Astrocyte of the cerebellum (primary cell): ENCODE measurements around the gene LLGL1.

Source experiments
- DNase-seq: peaks from one replicate; pipeline ENCODE4 v3.0.0-alpha.2; 2011; ENCODE audit warnings: low read depth
- H3K4me3 ChIP-seq: 2 replicates; pipeline ENCODE4 v1.5.1; 2011; ENCODE audit warnings: mild to moderate bottlenecking, low read depth, low read length, moderate library complexity
- in situ Hi-C: cut with HindIII; loops from 2 replicates; pipeline ENCODE4 v1.10.0; 2017; ENCODE audit warnings: low sequenced_read_pairs
- TF ChIP-seq, protein P1 (sequence below): IDR thresholded peaks from 2 replicates; pipeline ENCODE4 v1.5.1; 2012; ENCODE audit warnings: low read length, low read depth, moderate library complexity, mild to moderate bottlenecking; ENCODE audit errors: missing control alignments

Gene LLGL1

GRCh38 chr17:18237461-18237860 lies 12.0 kb downstream of the LLGL1 start:
- no peak for DNase-seq
- TF ChIP-seq, protein P1, sequence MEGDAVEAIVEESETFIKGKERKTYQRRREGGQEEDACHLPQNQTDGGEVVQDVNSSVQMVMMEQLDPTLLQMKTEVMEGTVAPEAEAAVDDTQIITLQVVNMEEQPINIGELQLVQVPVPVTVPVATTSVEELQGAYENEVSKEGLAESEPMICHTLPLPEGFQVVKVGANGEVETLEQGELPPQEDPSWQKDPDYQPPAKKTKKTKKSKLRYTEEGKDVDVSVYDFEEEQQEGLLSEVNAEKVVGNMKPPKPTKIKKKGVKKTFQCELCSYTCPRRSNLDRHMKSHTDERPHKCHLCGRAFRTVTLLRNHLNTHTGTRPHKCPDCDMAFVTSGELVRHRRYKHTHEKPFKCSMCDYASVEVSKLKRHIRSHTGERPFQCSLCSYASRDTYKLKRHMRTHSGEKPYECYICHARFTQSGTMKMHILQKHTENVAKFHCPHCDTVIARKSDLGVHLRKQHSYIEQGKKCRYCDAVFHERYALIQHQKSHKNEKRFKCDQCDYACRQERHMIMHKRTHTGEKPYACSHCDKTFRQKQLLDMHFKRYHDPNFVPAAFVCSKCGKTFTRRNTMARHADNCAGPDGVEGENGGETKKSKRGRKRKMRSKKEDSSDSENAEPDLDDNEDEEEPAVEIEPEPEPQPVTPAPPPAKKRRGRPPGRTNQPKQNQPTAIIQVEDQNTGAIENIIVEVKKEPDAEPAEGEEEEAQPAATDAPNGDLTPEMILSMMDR = no peak
- in situ Hi-C loops = no loop called here
- no peak overlapping the region for H3K4me3 ChIP-seq

- no peak for DNase-seq
- in situ Hi-C loops = no loop called here
- TF ChIP-seq, protein P1 = no peak
- H3K4me3 ChIP-seq = no peak overlapping the region
Observed at GRCh38 chr17:18238299-18238698, 12.9 kb downstream of the LLGL1 start.

GRCh38 chr17:18240449-18240848 lies 15.0 kb downstream of the LLGL1 start:
- no peak for DNase-seq
- H3K4me3 ChIP-seq = no peak overlapping the region
- TF ChIP-seq, protein P1 = no peak
- in situ Hi-C loops = no loop called here

GRCh38 chr17:18241229-18241871 lies 15.9 kb downstream of the LLGL1 start:
- in situ Hi-C loops = no loop called here
- H3K4me3 ChIP-seq = no peak overlapping the region
- DNase-seq = no peak
- TF ChIP-seq, protein P1 = no peak

DNA sequence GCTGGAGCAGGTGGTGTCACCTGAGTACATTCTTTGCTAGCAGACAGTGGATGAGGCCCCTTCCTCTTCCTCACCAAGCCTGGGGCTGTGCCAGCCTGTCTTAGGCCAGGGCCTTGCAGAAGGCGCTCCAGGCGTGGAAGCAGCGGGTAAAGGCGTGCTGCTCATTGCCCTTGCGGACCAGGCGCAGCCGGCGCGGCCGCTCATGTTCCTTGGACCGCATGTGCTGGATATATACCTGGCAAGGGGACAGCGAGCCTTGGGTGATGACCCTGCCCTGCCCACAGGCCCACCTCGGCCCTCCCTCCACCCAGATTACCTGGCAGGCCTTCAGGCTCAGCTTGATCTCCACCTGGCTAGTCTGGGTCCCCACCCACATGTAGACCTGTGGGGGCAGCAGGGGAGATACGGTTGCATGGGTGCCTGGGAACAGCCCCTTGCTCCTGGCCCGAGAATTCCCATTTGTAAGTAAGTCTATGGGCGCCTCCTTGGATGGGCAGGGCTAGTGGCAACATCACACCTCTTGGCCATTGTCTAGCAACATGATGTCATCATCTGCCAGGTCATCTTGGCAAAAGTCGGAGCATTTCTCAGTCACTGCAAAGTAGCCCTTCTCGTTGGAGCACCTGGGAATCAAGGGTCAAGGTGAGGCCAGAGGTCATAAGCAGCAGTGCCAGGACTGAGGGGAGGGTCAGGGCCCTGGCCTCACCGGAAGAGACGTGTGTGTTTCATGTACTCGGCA lies 19.8 kb downstream of the LLGL1 start:
- no peak for DNase-seq
- H3K4me3 ChIP-seq = no peak overlapping the region
- in situ Hi-C loops = no loop called here
- TF ChIP-seq, protein P1 = no peak

DNA sequence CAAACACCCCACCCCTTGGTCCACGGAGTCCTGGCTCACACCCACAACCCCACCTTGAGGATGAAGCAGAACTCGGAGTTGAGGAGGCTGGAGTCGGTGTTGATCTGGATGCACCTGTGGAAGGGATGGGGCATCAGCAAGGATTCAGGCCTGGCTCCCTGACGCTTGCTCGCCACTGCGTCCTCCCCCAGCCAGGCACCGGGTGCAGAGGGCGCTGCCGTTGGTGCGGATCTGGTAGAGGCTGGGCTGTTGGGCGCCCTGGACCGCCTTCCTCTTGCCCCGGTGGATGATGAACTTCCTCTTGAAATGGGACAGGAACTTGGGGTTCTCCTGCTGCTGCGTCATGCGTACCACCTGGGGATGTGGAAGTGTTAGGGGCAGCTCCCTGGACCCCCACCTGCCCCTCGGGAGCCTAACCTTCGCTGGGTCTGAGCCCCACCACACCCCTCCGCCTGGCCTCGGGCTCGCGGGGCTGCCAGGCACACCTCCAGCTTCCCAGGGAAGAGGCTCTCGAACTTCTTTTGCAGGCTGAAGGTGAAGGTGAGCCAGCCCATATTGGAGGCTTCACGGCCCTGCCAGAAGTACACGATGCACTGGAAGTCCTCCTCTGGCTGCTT lies 20.8 kb downstream of the LLGL1 start:
- in situ Hi-C loops = no loop called here
- DNase-seq = no peak
- H3K4me3 ChIP-seq = no peak overlapping the region
- TF ChIP-seq, protein P1 = no peak
